H1 (cell line): ENCODE results near the gene GRIA3. TPM values are rescaled to one million over a fixed set of nuclear protein-coding genes. Genes with fewer than 3 reads are reported as not detected.

Experiments
- RAD21 ChIP-seq, 2 experiments: IDR thresholded peaks in 1 of 2; conservative IDR thresholded peaks in 1 of 2; 2 replicates each; pipeline ENCODE4 v1.6.1; 2011; ENCODE audit warnings: low read depth in 2 of 2, low read length in 2 of 2, improper control_type of control experiment in 1 of 2, inconsistent platforms in 1 of 2, mild to moderate bottlenecking in 1 of 2, moderate library complexity in 1 of 2
- SAP30 ChIP-seq: fragments of 300-600 bp; sonication (generic); IDR thresholded peaks from 2 replicates; pipeline ENCODE4 v1.7.1; 2012; ENCODE audit warnings: low read length, moderate library complexity, mild to moderate bottlenecking, inconsistent platforms; ENCODE audit not compliant: insufficient read depth, insufficient replicate concordance
- TAF7 ChIP-seq: optimal IDR thresholded peaks from 2 replicates; pipeline ENCODE3; 2011; ENCODE audit warnings: low read depth, mild to moderate bottlenecking, inconsistent platforms, low read length, moderate library complexity, borderline replicate concordance
- polyA plus RNA-seq, 7 experiments: library from polyadenylated mRNA; depleted of rRNA in 3 of 7; stranded (reverse) in 5 of 7; unstranded in 2 of 7; fragments of >200 nt in 5 of 7; fragments of 200-250 nt in 2 of 7; gene quantifications; 1 replicate in 5 of 7; 2 replicates in 1 of 7; 4 replicates in 1 of 7; pipeline versions ENCODE4 v1.2.1 to v1.2.3, GENCODE V29; 2011 to 2013; ENCODE audit warnings: missing spikeins in 2 of 7, mixed read lengths in 2 of 7
- total RNA-seq: library from RNA; stranded (reverse); fragmentation: NEBNext Ultra II Directional; extraction: Animal tissue kit (Norgen Biotek cat#: 25700); gene quantifications from 2 replicates; pipeline ENCODE4 v1.2.1, GENCODE V29; 2021
- TF ChIP-seq, protein P1 (sequence below): IDR thresholded peaks from 2 replicates; pipeline ENCODE4 v1.6.1; 2012; ENCODE audit warnings: inconsistent platforms

GRIA3 gene
- total and polyA plus RNA-seq, 2 of the 8 experiments (the other 6 are each of a cell fraction or from before 2014, with no cell fraction given), result 2.6 to 3.0 TPM

DNA sequence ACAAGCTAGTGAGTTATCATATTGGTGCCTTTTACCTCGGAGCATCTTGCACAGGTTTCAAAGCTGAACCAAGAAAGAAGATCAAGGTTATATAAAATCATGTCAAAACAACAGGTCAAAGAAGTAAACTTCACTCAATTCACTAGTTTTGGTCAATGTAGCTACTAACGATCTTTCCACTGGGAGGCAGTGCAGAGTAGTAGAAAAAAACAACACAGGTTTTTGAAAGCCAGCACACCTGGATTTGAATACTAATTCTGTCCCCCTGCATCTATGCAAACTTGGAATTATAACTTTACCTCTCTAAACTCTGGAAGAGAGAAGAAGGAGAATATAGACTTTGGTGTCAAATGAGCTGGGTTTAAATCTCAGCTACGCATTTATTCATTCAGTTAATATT lies 266.1 kb downstream of the GRIA3 start (continued):
- TF ChIP-seq TAF7 (no peak), RAD21 (IDR thresholded peaks at IDR 0.05 in 1 of 2, conservative IDR thresholded peaks at IDR 0.05 in 1 of 2; ENCODE audit: low read depth in 2 of 2, low read length in 2 of 2) (peak; percentile 59 to 68), SAP30 (no peak)
- TF ChIP-seq, protein P1, sequence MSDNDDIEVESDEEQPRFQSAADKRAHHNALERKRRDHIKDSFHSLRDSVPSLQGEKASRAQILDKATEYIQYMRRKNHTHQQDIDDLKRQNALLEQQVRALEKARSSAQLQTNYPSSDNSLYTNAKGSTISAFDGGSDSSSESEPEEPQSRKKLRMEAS, result no peak
